GM19240 (cell line): ENCODE measurements around the gene CDH4.

Source experiments
- DNase-seq: peaks from one replicate; pipeline ENCODE4 v3.0.0; 2011; ENCODE audit warnings: low spot score; ENCODE audit not compliant: insufficient read length

CDH4 gene

DNA sequence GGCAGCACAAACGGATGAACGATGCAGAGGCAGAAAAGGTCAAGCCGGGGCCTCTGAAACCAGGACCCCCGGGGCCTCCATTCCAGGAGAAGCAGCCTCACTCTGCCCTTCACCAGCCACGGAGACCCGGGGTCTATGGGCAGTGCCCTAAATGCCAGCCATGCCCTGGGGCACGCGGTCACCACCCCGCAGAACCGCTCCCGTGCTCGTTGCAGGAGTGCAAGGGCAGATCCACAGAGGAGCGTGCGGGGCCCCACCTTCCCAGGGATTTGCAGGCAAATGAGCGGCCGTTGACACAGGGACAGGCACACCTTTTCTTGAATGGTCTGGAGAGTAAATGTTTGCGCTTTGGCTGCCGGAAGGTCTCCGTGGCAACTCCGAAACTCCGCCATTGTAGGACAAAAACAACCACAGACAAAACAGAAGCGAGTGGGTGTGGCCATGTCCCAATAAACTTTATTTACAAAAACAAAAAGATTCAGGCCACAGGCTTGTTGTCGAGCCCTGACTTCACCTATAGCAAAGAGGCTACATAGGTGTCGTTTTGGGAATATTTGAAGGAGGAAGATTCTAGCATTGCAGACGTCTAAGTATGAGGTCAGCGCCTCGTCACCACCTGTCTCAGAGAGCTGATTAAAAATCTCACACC lies 650.3 kb downstream of the CDH4 start:
- no peak for DNase-seq

- DNase-seq: no peak
Observed at GRCh38 chr20:61903575-61904340, 651.7 kb downstream of the CDH4 start.

GRCh38 chr20:61904456-61904855 lies 652.4 kb downstream of the CDH4 start:
- no peak for DNase-seq

DNA sequence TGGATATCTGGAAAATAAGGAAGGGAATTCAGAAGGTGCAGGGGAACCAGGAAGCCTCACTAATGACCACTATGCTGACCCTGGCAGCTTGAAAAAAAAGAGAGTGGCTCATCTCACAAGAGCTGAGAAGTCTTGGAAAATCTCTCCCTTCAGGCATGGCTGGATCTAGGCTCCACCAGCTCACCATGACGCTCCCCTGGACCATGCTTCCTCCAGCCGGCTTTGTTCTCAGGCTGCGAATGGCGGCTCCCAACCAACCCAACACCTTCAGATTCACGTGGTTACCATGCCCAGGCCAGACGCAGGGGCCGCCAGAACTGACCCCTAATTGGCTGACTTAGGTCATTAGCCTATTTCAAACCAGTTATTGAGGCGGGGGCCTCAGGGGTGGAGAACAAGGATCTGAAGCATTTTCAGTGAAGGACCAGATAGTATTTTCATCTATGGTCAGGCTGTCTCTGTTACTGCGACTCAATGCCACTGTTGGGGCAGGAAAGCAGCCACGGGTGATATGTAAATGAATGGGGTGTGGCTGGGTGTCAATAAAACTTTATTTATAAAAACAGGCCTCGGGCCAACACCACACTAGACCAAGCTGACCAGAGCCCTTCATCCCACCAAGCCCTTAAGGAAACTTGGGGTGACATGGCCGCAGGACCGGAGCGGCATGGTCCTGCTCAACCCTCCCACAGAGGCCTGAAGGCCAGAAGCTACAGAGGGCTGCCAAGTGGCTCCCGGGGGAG lies 653.9 kb downstream of the CDH4 start:
- DNase-seq: no peak

GRCh38 chr20:61907081-61907891 lies 655.2 kb downstream of the CDH4 start:
- no peak for DNase-seq

- DNase-seq: no peak
Observed at GRCh38 chr20:61908057-61909026, 656.3 kb downstream of the CDH4 start.

DNA sequence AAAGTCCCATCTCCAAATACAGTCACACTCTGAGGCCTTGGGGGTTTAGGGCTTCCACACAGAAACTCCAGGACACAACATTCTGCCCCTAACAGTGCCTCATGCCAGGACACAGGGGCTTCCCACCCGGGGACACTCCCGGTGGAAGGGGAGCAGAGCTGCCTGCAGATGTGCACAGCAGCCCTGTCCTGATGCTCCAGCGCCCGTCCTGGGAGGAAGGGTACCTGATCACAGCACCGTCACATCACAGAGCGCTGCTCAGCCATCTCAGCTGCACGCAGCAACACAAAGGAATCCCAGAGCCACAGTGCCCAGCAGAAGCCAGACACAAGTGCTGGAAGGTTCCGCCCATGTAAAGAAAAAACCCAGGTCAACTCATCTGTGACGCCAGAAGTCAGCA lies 657.0 kb downstream of the CDH4 start:
- no peak for DNase-seq

DNA sequence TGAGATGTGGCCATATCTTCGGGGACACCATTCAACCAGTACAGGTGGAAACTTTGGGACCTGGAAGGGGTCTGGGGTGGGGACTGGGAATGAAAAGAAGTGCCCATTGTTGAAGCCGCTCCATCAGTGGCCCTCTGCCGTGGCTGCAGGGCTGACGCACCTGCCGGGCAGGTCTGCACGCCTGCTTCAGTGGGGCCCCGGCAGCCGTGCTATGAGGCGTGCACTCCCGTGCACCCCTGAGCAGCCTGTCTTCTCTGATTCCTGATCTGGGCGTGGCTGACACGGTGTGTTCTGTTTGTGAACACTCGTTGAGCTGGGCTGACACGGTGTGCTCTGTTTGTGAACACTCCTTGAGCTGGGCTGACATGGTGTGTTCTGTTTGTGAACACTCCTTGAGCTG lies 657.8 kb downstream of the CDH4 start:
- DNase-seq: no peak

DNA sequence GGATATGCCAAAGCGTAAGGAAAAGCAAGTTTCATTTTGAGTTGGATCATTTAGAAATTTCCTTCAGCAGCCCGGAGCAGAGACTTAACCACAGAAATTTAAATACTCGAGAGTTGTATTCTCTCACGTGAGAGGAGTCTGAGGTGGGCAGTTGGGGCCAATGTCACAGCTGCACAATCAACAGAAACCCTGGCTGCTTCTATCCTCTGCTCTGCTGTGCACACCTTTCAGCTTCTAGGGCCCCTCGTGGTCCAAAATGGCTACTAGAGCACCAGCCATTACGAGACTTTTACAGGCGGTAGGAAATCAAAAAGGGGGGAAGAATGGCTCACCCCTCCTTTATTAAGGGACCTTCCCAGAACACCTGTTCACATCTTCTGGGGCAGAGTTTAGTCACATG lies 659.8 kb downstream of the CDH4 start:
- DNase-seq: no peak

DNA sequence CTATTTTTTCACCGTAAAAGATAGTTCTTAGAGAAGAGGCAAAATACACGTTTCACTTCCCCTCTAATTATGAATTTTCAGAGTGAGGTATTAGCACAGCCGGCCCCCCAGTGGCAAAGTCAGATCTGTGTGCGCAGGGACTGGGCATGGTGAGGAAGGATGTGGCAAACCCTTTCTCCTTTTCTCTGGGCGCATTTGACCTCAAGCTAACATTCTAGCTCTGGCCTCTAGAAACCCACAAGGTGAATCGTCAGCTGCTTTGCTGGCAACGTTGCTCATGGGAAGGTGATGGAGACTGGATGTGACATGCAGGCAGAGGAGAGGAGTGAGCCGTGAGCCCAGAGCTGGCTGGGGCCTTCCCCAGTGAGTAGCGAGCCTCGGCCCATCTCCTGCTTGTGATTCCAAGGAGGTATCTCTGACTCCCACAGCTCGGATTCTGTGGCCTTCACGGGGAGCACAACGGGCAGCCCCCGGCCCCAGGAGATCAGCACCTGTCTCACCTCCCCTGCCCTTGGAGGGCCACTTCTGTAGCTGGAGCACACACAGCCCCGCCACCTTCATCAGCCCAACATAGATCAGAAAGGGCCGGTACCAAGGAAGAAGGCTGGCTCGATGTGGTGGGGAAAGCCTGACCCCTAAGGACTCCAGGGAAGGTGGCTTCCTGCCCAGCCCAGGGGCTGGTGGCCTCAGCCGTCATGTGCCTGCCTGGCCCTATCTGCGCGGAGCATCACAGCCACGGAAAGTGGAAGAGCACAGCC lies 660.8 kb downstream of the CDH4 start:
- DNase-seq: no peak

- DNase-seq: no peak
Observed at GRCh38 chr20:61913423-61914225, 661.6 kb downstream of the CDH4 start.

- no peak for DNase-seq
Observed at GRCh38 chr20:61915101-61915500, 663.0 kb downstream of the CDH4 start.

DNA sequence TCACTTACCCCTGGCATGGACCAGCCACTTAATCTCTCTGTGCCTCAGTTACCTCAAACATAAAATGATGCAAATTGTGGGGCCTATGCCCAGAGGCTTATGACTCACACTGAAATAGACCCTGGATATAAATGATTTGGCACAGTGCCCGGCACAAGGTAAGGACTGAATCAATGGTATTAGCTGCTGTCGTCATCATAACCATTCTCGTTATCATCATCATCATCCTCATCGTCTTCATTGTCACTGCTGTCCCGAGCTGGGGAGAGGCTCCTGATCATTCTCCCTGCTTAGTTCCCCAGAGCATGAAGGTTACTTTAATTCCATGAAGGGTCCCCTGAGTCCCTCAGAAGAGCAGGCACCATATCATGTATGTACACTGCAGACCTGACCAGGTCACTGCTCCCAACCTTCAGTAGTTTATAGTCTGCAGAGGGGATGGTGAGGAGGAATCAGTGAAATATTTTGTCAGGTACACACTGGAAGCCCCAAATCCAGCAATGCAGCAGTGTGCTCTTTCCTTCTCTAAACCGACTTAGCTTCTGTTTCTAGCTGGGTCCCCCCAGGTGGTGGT lies 664.3 kb downstream of the CDH4 start:
- DNase-seq: no peak

DNA sequence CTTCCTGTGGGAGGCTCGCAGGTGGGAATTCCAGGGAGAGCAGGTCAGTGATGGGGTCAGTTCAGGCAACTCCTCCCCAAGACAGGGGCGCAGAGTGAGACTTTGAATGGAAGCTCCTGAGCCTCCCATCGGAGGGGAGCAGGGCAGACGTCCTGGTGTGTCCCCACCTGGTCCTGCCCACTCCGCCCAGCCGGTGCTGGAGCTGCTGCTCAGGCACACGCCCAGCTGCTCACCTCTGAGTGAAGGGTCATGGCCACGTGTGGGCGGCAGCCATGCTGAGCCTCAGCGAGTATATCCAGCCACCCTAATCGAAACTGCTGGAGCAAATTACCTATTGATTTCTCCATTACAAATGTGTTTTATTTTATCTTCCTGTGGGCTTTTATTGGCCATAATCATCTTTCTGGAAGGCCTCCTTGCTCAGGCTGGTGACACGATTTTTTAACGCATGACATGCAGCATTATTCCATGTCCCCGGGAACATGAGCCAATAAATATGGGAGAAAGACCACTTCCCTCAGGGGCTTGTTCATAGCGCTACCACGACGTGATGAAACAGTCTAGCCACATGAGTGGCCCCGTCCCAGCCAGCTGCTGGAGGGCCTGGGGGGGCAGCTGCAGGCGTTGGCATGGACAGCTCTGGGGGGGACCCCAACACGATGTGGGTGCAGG lies 665.5 kb downstream of the CDH4 start:
- DNase-seq: no peak

- DNase-seq: no peak
Observed at GRCh38 chr20:61918548-61918947, 666.5 kb downstream of the CDH4 start.

DNA sequence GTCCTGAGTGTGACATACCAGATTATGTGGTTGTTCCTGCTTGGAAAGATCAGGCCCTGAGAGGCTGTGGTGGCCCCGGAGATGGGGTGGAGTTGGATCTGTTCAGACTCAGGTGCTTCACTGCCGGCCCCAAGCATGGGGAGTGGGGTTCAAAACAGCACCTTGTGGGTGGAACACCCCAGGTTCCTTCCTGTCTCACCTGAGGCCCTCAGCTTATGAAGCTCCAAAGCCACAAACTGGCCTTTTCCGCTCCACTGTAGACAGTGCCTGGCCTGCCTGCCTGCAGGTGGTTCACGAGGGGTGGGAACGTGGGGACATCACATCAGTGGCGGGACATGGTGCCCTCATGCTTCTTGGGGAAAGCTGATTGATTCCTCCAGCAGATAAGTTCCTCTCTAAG lies 667.2 kb downstream of the CDH4 start:
- DNase-seq: no peak

DNA sequence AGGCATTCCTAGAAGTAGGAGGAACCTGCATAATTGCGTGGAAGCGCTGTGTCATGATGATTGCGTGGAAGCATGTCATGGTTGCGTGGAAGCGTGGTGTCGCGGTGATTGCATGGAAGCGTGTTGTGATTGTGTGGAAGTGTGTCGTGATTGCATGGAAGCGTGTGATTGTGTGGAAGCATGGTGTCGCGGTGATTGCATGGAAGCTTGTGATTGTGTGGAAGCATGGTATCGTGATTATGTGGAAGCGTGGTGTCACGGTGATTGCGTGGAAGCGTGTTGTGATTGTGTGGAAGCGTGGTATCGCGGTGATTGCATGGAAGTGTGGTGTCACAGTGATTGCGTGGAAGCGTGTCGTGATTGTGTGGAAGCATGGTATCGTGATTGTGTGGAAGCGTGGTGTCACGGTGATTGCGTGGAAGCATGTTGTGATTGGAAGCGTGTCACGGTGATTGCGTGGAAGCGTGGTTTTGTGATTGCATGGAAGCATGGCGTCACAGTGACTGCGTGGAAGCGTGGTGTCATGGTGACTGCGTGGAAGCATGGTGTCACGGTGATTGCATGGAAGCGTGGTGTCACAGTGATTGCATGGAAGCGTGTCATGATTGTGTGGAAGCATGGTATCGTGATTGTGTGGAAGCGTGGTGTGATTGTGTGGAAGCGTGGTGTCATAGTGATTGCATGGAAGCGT lies 667.8 kb downstream of the CDH4 start:
- no peak for DNase-seq
